22Rv1 (cell line): ENCODE data around the gene CDC42EP4.
A peak's percentile ranks its signal among the peaks of the same experiment; 100 is the strongest.

Experiments
- H3K27ac ChIP-seq: fragments of 450-650 bp; 2 replicates; pipeline ENCODE4 v1.5.1; 2017
- CTCF ChIP-seq: fragments of 450-650 bp; IDR thresholded peaks from 2 replicates; pipeline ENCODE4 v1.5.1; 2017; ENCODE audit warnings: mild to moderate bottlenecking
- ZFX ChIP-seq: fragments of 450-650 bp; IDR thresholded peaks from 2 replicates; pipeline ENCODE4 v1.6.1; 2017; ENCODE audit warnings: antibody characterized with exemption, borderline replicate concordance

Gene CDC42EP4

GRCh38 chr17:73318836-73319235, 7.0 kb upstream of the CDC42EP4 start:
- no peak for TF ChIP-seq CTCF
- H3K27ac ChIP-seq: no peak overlapping the region

GRCh38 chr17:73318427-73318813, 6.6 kb upstream of the CDC42EP4 start:
- TF ChIP-seq ZFX: no peak
- TF ChIP-seq CTCF: no peak
- no peak overlapping the region for H3K27ac ChIP-seq

GRCh38 chr17:73317513-73318426, 6.0 kb upstream of the CDC42EP4 start:
- TF ChIP-seq CTCF (no peak), ZFX (no peak)
- no peak overlapping the region for H3K27ac ChIP-seq

GRCh38 chr17:73316919-73317505, 5.2 kb upstream of the CDC42EP4 start:
- H3K27ac ChIP-seq: no peak overlapping the region
- TF ChIP-seq ZFX: no peak
- TF ChIP-seq CTCF: no peak

GRCh38 chr17:73315471-73315870, 3.7 kb upstream of the CDC42EP4 start:
- TF ChIP-seq CTCF (no peak), ZFX (no peak)
- H3K27ac ChIP-seq: no peak overlapping the region

- H3K27ac ChIP-seq: no peak overlapping the region
- TF ChIP-seq ZFX: no peak
- no peak for TF ChIP-seq CTCF
Measured at GRCh38 chr17:73313526-73314127, 1.8 kb upstream of the CDC42EP4 start.

GRCh38 chr17:73312887-73313286, 1.1 kb upstream of the CDC42EP4 start:
- H3K27ac ChIP-seq: peak overlapping the region; percentile 67
